ENCODE measurements around the gene NAIF1. TPM values are rescaled to one million over a fixed set of nuclear protein-coding genes. Genes with fewer than 3 reads are reported as not detected.
"Not testable (repeated sequence)": the region's sequence is repeated elsewhere in the genome, so short reads cannot be mapped to it uniquely, and the experiment has no call there.

The NAIF1 gene
- total and polyA plus RNA-seq, 7 donors: 5.5 to 11.0 (median 8.4) TPM

DNA sequence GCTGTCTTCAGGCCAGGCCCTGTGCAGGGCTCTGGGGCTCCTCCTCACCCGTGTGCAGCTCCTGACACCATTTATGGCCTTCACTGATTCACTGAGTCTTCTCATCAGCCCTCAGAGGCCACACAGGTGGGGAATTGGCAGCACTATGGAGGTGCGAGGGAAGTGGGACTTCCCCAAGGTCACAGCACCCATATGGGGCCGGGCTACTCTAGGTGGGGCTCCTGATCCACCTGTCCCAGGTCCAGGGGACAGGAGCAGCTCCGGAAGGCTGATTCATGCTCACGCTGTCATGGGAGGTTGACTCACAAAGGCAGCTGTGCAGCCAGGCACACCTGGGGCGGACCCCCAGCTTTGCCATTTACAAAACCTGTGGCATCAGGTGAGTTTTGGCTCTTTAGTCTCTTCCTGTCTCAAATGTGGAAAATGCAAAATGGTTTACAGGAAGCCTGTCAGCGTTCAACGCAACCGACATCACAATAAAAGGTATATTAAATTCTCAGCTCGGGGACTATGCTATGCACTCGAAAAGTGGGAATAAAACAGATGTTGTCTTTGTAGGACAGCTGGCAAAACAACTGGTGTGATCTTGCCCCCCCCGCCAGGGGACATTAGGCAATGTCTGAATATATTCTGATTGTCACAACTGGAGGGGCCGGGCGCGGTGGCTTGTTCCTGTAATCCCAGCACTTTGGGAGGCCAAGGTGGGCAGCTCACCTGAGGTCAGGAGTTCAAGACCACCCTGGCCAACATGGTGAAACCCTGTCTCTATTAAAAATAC, 15.0 kb downstream of the NAIF1 start:
- Histone ChIP-seq H3K4me3 (no peak overlapping the region), H3K36me3 (no peaks in the 10 kb centered on the region), H3K27ac (no peak overlapping the region), H3K9me3 (no peaks in the 10 kb centered on the region), H3K4me1 (peaks cover 0 to 23% (median 19%) of the 10 kb centered on the region in 4 donors), H3K27me3 (no peaks in the 10 kb centered on the region)
- intact Hi-C loops (cut with DNase I): loop anchor here (1.0 kb wide), 1 partner anchor 26 kb away; no protein-coding TSS in a partner anchor
- TF ChIP-seq EP300 (IDR thresholded peaks at IDR 0.05) (no peak), POLR2AphosphoS5 (IDR thresholded peaks at IDR 0.05) (no peak), POLR2A (IDR thresholded peaks at IDR 0.05) (no peak), CTCF (IDR thresholded peaks at IDR 0.05) (no peak)
- DNase-seq: no peak
- 55 to 79% methylated on average over 15 of the region's 15 CpGs for WGBS, 2 donors

- no peak for TF ChIP-seq POLR2AphosphoS5 (IDR thresholded peaks at IDR 0.05)
- no peak for TF ChIP-seq CTCF (IDR thresholded peaks at IDR 0.05)
- TF ChIP-seq POLR2A (IDR thresholded peaks at IDR 0.05): no peak
- TF ChIP-seq EP300 (IDR thresholded peaks at IDR 0.05): no peak
- Histone ChIP-seq H3K9me3 (no peaks in the 10 kb centered on the region), H3K4me1 (peaks cover 0 to 24% (median 21%) of the 10 kb centered on the region in 4 donors), H3K4me3 (no peak overlapping the region), H3K27me3 (no peaks in the 10 kb centered on the region), H3K27ac (no peak overlapping the region), H3K36me3 (no peaks in the 10 kb centered on the region)
- WGBS, 2 donors: 43 to 47% methylated on average over 3 of the region's 3 CpGs
- DNase-seq: no peak
- intact Hi-C loops (cut with DNase I): no loop called here
Observed at GRCh38 chr9:128049843-128050242, 17.3 kb downstream of the NAIF1 start.

DNA sequence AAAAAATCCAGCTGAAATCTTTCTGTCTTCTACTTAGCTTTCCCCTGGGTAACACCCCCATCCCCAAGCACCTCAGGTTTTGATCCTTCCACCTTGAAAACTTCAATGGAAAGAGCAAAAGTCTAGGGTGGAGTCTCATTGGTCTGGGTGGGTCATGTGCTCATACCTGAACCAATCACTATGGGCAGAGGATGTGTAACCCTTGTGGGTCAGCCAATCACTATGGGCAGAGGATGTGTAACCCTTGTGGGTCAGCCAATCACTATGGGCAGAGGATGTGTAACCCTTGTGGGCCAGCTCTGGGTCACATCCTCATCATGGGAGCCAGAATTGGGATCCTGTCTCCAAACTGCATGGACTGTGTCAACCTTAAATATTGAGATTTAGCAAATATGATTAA, 18.5 kb downstream of the NAIF1 start:
- intact Hi-C loops (cut with DNase I): no loop called here
- TF ChIP-seq POLR2A (IDR thresholded peaks at IDR 0.05): no peak
- TF ChIP-seq POLR2AphosphoS5 (IDR thresholded peaks at IDR 0.05): no peak
- H3K27me3 ChIP-seq: no peaks in the 10 kb centered on the region
- H3K4me3 ChIP-seq: no peak overlapping the region
- peaks cover 0 to 19% (median 17%) of the 10 kb centered on the region in 4 donors for H3K4me1 ChIP-seq
- H3K9me3 ChIP-seq: no peaks in the 10 kb centered on the region
- H3K36me3 ChIP-seq: no peaks in the 10 kb centered on the region
- no peak overlapping the region for H3K27ac ChIP-seq
- DNase-seq: no peak

DNA sequence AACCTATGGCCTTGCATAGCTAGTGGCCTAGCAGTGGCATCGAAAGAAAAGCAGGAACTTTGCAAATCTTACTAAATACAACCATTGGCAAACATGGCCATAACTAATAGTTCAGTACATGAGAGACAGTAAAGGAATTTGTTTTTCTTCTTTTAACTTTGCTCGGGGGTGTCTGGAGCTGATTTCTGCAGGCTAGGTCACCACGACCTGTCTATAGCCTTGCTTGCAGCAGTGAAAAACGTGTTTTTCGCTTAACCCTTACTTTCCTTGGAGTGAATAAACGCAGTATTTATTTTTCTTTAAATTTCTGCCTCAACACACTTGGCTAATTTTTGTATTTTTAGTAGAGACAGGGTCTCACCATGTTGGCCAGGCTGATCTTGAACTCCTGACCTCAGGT, 19.9 kb downstream of the NAIF1 start:
- H3K27ac ChIP-seq: peak overlapping the region in 2 of 4 donors; percentile 6 to 63
- intact Hi-C loops (cut with DNase I): no loop called here
- no peaks in the 10 kb centered on the region for H3K9me3 ChIP-seq
- H3K27me3 ChIP-seq: no peaks in the 10 kb centered on the region
- peaks cover 0 to 19% (median 17%) of the 10 kb centered on the region in 4 donors for H3K4me1 ChIP-seq
- no peak overlapping the region for H3K4me3 ChIP-seq
- H3K36me3 ChIP-seq: no peaks in the 10 kb centered on the region
- no peak for DNase-seq
- WGBS, 2 donors: 91 to 93% methylated on average over 6 of the region's 6 CpGs
- TF ChIP-seq EP300 (IDR thresholded peaks at IDR 0.05) (no peak), POLR2AphosphoS5 (IDR thresholded peaks at IDR 0.05) (no peak), CTCF (IDR thresholded peaks at IDR 0.05) (no peak)

GRCh38 chr9:128045831-128046230, 21.3 kb downstream of the NAIF1 start:
- Histone ChIP-seq H3K27ac (peak overlapping the region in 2 of 4 donors; percentile 34 to 63), H3K27me3 (no peaks in the 10 kb centered on the region), H3K36me3 (no peaks in the 10 kb centered on the region), H3K4me3 (no peak overlapping the region), H3K4me1 (peaks cover 0 to 19% (median 17%) of the 10 kb centered on the region in 4 donors), H3K9me3 (no peaks in the 10 kb centered on the region)
- no peak for DNase-seq
- 85 to 89% methylated on average over 1 of the region's 1 CpG for WGBS, 2 donors
- TF ChIP-seq POLR2A (IDR thresholded peaks at IDR 0.05) (no peak), POLR2AphosphoS5 (IDR thresholded peaks at IDR 0.05) (peak in 1 of 4 donors; percentile 10), EP300 (IDR thresholded peaks at IDR 0.05) (no peak), CTCF (IDR thresholded peaks at IDR 0.05) (no peak)
- intact Hi-C loops (cut with DNase I): no loop called here

DNA sequence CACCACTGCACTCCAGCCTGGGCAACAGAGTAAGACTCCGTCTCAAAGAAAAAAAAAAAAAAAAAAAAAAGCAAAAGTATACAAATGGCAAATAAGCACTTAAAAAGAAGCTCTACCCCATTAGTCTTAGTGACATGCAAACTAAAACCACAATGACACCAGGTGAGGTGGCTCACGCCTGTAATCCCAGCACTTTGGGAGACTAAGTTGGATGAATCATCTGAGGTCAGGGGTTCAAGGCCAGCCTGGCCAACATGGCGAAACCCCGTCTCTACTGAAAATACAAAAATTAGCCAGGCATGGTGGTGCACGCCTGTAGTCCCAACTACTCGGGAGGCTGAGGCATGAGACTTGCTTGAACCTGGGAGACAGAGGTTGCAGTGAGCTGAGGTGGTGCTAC, 21.7 kb downstream of the NAIF1 start:
- peaks cover 0 to 19% (median 15%) of the 10 kb centered on the region in 4 donors for H3K4me1 ChIP-seq
- H3K4me3 ChIP-seq; intact Hi-C loops (cut with DNase I); H3K27ac ChIP-seq; H3K27me3 ChIP-seq; H3K36me3 ChIP-seq; H3K9me3 ChIP-seq; DNase-seq: not testable (repeated sequence)
- WGBS, 2 donors: 91 to 92% methylated on average over 6 of the region's 6 CpGs

All from sigmoid colon (tissue), 7 donors.